ENCODE measurements around the gene EPB41L5.
"Not testable (repeated sequence)": the region's sequence is repeated elsewhere in the genome, so short reads cannot be mapped to it uniquely, and the experiment has no call there.

The EPB41L5 gene

DNA sequence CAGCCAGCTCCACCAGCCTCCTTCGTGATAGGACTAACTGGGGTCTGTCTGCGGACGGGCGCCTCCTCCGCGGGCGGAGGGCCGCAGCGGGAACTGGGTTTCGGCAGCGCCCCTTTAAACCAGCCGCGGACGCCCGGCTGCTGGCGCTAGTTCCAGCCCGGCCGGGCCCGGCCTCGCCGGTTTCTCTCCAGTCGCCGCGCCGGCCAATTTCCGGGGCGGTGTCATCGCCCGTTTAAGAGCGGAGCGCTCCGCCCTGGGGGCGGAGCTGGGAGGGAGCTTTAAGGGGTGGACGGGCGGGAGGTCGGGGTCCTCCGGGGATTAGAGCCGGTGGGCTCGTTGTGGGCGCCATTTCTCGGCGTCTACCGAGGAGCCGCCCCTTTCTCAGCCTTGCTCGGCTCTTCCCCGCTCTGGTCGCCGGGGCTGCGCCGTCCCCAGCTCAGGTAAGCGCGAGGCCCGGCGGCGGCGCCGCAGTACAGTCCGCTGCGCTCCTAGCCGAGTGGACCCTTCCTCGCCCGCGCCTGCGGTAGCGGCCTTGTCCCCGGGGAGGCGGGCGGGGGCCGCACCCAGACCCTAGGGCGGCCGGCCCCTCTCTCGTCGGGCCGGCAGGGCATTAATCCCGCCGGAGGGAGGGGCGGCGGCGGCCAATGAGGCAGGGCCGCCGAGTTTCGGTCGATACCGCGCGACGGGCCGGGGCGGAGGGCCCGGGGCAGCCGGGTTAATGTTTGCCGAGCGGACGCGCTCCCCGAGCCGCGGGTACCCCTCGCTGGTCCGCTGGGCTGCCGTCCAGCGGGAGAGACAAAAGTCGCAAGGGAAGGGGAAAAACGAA is at the start of gene EPB41L5:
TSS of gene EPB41L5 (plus strand) at position 307 of the 826 bp plus-strand sequence. CDS start 6,008 bp downstream, outside the sequence.
- DNase-seq, result peak; percentile 72

DNA sequence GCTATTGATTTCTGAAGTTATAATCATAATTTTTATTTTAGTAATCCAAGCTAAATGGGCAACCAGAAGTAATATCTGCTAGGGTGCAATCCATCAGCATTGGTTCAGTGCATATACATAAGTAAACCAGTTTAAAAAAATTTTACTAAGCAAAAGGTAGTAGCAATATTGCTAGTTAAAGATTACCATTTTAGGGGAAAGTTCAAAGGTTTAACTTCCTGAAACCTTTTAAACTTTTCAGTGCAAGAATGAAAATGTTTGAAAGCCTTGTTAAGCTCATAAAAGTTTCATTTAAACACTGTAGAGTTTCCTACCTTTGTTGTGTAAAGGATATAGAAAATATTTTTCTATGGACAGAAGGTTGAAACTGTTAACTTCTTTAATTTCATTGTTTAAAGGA is 31.0 kb upstream of the EPB41L5 start:
- no peak for DNase-seq

DNA sequence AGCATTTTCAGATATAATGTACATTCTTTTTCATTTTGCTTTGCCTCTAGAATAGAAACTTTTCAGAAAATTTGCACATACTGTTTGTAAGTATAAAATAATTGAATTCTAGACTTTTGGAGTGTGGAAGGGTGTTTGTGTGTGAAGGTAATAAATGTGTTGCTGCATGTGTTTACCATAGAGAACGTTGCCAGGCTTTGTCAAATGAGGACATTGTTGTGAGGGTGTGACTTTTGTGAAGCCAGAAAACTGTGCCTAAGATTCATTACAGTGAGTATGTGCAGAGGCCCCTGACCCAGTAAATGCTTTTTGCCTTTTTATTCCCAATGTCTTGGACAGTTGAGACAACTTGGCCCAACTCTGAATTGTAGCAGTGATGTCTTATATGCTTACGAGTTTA is 30.4 kb upstream of the EPB41L5 start:
- no peak for DNase-seq

DNA sequence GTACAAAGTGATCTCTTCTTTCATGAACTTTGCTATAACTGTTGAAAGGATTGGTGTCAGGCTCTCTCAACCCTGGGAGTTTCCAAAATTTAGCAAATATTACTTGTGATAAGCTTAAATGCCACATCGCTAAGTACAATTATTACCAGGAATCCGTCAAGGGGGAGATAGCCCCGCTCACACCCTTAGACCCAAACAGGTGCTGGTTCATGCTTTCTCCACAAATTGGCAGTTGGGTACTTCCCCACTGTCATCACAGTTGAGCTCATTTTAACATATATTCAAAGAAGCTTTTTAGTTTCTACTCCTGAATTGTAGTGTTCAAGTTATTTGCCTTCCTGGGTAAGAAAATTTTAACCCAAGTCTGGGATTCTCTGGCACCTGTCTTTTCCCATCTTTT is 29.8 kb upstream of the EPB41L5 start:
- no peak for DNase-seq

DNA sequence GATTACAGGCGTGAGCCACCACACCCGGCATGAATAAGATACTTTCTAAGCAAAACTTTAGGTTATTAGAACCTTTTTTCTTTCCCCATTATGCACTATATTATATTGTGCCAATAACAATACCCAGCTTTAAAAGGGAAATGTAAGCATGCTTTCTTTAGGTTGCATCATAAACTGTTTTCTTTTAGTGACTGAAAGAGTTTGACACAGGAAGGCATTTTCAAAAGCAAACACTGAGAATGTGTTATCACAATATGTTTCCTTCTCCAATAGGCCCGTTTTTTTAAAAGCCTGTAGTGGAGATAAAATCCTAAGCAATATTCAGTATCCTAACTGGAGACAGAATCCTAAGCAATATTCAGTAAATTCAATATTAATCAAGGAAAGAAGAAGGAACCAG is 16.7 kb upstream of the EPB41L5 start:
- no peak for DNase-seq

DNA sequence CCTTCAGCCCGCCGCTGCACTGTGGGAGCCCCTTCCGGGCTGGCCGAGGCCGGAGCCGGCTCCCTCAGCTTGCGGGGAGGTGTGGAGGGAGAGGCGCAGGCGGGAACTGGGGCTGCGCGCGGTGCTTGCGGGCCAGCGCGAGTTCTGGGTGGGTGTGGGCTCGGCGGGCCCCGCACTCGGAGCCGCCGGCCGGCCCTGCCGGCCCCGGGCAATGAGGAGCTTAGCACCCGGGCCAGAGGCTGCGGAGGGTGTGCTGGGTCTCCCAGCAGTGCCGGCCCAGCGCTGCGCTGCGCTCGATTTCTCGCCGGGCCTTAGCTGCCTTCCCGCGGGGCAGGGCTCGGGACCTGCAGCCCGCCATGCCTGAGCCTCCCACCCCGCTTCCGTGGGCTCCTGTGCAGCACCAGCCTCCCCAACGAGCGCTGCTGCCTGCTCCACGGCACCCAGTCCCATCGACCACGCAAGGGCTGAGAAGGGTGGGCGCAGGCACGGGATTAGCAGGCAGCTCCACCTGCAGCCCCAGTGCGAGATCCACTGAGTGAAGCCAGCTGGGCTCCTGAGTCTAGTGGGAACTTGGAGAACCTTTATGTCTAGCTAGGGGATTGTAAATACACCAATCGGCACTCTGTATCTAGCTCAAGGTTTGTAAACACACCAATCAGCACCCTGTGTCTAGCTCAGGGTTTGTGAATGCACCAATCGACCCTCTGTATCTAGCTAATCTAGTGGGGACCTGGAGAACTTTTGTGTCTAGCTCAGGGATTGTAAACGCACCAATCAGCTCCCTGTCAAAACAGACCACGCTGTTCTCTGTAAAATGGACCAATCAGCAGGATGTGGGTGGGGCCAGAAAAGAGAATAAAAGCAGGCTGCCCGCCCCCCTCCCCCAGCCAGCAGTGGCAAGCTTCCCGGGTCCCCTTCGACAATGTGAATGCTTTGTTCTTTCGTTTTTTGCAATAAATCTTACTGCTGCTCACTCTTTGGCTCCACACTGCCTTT is 15.7 kb upstream of the EPB41L5 start:
- DNase-seq, result not testable (repeated sequence)

DNA sequence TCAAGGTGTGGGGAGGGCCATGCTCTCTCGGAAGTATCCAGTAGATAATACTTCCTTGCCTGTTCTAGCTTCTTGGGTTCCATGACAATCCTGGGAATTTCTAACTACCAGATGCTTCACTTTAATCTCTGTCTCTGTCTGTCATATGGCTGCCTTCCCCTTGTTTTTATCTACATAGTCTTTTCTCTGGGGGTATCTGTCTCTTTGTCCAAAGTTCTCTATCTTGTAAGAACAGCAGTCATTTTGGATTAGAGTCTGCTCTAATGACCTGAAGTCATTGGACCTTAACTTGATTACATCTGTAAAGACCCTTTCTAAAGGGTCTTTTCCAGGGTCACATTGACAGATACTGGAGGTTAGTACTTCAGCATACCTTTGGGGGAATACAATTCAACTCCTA is 11.4 kb upstream of the EPB41L5 start:
- no peak for DNase-seq

DNA sequence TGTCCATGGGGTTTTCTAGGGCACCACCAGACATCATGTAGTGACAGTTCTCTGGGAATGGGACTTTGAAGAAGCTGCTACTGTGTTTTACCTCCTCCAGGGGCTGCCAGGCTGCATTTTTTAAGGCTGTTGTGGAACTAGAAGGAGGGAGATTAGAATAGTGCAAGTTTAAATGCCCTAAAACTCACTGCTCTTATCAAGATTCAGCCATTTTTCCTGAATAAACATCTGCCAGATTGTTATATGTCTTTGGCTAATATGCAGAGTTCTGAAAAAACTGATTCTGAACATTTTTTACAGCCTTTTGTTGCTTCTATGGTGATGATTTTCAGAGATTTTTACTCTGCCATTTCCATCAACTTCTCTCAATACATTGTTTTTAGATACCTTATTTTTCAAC is 8.6 kb upstream of the EPB41L5 start:
- no peak for DNase-seq

DNA sequence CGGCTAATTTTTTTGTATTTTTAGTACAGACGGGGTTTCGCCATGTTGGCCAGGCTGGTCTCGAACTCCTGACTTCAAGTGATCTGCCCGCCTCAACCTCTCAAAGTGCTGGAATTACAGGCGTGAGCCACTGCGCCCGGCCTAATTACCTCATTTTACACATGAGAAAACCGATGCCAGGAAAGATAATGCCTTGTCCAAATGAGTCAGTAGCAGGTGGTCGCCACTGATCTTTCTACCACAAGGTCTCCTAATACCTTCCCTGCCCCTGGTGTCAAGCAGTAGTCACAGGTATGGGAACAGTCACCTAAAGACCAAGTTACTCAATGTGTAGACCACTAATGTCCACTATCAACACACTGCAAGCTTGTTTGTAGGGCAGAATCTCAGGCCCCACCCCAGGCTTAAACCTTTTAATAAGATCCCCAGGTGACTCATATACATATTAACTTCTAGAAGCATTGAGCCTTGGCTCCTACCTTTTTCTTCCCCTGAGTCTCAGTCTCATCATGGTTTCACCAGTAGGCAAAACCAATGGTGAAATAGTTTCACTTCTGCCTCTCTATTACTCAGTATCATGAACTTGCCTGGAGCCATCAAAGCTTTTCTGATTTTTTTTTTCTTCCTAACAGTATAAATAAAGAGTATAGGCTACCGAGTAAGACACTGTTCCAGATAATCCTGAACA is 6.9 kb upstream of the EPB41L5 start:
- DNase-seq, result no peak

DNA sequence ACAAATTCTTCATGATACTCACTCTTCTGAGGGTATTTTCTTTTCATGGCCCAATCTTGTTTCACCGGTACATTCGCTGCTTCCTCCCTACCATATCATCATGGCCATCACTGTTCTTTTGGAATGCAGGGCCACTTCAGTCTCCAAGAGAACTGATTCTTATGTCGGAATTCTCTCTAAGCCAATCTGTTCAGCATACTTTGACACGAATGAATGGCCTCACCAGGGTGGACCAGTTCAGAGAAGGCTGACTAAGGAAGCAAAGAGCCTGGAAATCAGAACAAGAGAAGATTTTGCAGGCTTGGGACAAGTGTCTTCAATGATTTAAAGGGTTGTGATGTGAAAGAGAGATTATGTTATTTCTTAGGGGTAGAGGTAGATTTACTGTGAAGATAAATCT is 5.0 kb upstream of the EPB41L5 start:
- no peak for DNase-seq

DNA sequence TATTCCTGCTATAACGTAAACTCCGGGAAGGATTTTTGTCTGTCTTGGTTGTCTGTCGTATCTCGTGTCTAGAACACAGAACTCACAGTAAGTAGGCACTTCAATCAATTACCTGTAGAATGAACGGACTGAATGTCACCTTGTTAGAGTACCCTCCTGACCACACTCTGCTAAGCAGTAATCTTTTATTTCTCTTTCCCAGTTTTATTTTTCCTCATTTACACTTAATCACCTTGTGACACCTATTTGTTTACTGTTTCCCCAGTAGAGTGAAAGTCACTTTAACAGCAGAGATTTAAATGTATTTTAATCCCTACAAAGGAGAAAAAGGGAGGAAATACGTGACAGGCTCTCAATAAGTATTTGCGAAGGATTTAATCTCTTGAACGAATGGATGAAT is 514 bp upstream of the EPB41L5 start:
- no peak for DNase-seq

DNA sequence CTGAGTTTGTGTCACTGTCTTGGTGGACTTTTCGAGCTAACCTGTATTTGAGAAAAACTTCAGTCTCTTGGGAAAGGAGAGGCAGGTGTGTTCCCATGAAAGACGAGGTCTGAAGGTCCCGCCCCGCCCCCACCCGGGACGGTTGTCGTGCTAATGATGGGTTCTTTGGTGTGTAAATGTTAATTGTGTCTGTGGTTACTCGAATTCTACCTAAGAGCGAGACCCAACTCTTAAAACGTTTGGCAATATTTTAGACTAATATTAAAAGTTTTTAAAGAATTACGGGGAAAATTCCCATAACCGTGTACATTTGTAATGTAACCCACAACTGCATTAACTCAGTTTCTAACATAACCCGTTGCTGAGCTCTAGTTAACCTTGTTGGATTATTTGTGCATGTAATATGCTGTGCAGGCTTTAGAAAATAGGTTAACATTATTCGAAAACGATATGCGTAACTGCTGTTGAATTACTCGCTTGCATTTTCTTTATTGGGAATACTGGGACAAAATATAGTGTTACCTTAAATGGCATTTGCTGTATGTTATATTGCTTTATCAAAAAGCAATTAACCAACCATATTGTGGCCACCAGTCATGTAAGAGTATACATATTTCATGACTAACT is 833 bp downstream of the EPB41L5 start:
- no peak for DNase-seq

DNA sequence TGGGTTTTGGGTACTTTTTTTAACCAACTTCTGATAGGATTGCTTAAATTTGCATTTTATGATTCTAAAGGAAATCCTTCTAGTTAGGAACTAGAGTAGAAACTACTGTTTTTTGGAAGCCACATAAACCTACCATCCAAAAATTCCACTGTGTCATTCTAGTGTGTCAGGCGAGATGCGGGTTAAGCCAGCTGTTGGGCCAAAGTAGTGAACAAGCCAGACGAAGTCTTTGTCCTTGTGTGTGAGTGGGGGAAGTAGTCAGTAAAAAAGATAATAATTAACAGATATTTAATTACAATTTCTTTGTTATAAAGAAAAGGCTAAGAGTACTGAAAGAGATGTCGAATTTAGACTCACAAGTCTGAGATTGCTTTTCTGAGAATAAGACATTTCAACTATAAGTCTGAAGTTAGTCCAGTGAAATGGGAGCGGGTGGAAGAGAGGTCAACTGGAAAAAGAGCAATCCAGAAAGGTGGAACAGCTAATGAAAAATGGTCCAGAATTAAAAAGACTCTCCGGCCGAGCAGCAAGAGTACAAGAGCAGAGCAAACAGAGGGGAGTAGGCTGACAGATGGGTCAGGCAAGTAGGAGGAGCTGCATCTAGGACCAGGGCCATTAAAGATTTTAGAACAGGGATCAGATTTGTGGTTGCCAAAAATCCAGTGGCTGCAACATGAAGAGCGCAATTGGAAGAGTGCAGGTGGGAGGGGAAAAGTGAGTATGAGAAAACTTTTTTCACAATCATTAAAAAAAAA is 1.5 kb downstream of the EPB41L5 start:
- peak; percentile 63 for DNase-seq

DNA sequence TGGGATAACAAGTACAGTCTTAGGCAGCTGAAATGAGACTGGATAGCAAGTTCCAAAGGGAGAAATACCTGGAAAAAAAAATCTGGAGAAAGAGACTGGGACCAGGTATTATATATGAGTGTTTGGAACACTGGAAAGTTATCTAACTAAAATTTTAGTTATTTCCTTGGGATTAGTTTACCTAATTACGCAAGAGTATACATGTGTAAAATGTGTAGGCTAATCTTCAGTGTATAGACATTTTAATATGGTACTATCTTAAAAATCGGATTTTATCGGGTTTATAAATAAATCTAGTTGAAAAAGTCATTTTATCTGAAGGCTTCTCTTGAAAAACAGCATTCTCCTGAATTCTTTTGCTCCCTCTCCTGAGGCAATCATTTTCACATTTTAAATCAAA is 3.9 kb downstream of the EPB41L5 start:
- no peak for DNase-seq

DNA sequence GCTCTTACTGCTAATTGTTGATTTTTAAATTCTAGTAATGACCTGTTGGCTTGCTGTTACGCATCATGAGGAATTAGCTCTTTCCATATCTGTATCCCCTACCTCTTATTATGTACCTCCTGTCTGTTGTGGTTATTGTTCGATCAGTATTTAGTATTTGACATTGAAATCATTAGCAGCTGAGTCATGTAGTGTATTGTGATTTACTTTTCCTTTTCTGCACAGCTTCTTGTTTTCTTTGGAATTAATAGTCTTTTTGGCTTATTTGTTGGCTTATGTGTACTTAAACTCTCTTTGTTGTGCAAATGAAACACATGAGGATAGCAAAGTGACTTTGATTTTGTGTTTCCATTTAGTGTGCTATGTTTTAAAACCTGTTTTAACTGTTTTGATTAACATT is 4.3 kb downstream of the EPB41L5 start:
- no peak for DNase-seq

DNA sequence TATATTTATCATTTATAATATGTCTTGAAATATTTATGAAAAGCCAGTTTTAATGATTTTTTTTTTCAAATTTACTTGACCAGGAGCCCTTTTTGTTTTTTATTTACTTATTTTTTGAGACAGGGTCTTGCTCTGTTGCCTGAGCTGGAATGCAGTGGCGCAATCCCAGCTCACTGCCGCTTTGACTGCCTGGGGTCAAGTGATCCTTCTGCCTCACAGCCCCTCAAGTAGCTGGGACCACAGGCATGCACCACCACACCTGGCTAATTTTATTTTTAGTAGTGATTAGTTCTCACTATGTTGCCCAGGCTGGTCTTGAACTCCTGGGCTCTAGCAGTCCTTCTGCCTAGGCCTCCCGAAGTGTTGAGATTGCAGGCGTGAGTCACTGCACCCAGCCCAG is 5.7 kb downstream of the EPB41L5 start:
- DNase-seq, result no peak

DNA sequence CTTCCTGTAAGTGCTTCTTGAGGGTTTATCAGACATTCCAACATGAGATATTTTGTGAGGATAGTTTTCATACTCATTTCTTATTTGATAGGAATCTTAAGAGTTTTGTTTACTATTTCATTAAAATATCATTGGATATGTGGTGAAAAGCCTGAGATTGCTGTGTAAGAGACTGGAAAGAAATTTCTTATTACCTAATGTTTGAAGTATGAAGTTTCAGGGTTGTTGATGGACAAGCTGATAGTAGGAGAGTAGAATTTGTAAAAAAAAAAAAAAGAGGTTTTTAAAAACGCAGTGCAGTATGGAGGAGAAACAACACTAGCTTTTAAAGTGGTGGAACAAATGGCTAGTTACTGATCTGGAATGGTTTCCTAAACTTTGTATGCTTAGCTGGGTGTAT is 7.7 kb downstream of the EPB41L5 start:
- DNase-seq, result no peak

DNA sequence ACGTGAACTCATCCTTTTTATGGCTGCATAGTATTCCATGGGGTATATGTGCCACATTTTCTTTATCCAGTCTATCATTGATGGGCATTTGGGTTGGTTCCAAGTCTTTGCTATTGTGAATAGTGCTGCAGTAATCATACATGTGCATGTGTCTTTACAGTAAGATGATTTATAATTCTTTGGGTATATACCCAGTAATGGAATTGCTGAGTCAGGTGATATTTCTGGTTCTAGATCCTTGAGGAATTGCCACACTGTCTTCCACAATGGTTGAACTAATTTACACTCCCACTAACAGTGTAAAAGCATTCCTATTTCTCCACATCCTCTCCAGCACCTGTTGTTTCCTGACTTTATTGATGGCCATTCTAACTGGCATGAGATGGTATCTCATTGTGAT is 9.6 kb downstream of the EPB41L5 start:
- not testable (repeated sequence) for DNase-seq

DNA sequence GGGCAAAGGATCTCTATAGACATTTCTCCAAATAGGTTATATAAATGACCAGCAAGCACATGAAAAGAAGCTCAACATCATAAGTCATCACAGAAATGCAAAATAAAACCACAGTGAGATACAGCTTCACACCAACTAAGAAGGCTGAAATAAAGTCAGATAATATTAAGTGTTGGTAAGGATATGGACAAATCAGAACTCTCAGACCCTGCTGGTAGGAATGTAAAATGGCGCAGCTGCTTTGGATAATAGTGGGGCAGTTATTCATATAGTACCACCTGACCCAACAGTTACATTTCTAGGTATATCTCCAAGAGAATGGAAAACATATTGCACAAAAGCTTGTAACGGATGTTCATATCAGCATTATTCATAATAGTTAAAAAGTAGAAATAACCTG is 14.0 kb downstream of the EPB41L5 start:
- DNase-seq, result no peak

DNA sequence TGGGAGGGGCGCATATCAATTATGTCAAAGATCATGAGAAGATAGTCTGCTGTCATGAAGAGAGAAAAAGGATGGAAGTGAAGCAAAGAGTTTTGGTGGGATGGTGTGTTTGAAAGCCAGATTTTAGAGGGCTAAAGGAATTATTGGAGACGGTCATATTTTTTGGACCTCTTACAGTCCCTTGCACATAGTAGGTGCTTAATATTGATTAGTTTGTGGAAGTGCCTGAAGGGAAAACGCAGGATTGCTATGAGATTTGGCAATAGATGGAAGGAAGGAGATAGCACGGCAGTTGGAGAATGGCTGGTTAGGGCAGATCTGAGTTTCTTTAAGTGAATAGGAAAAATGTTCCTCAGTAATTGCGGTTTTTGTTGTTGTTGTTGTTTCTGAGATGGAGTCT is 15.9 kb downstream of the EPB41L5 start:
- DNase-seq, result no peak

DNA sequence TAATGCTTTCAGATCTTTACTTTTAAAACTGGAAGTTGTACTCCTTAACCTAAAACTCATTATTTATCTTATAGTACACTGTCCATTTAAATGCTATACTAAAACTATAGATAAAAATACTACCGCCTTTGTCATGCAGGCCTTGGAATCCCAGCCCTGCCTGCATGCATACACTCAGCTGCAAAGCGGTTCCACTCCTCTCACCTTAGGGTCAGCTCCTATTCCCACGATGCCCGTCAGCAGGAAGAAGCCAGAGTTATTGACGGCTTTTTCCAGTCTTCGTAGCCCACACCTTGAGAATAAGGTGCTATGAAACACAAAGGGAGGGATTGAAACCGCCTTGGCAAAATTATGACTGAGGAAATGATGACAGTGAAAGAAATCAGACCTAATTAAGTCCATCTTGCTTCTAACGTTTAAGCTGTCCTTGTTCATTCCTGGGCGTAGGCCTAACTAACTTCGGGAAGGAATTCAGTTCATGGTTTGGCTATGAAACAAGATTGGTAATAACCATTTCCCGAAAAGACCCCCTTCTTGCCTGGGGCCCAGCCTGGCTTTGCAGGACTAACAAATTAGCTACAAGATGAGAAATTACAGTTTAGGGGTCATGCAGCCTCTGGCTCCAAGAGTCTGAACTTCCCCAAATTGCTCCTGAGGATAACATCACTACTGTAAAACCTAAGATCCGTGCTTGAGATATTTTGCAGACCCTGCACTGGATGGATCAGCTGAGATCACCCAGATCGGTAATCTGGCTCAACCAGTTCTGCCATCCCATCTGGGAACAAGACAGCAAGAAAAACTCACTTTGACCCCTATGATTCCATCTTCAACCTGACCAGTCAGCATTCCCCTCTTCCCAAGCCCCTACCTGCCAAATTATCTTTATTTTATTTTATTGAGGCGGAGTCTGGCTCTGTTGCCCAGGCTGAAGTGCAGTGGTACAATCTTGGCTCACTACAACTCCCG is 17.1 kb downstream of the EPB41L5 start:
- no peak for DNase-seq
